Activated CD8-positive, alpha-beta T cell treated with anti-CD3 and anti-CD28 coated beads, Interleukin-2, amount 10 ng/mL, durations not matched to agents 7 days and 5 days (primary cell): ENCODE results near the gene ABHD14A. TPM values are rescaled to one million over a fixed set of nuclear protein-coding genes. Genes with fewer than 3 reads are reported as not detected.
A peak's percentile ranks its signal among the peaks of the same experiment; 100 is the strongest.

Source experiments
- ATAC-seq: fragments of 150-1000 bp; cut with Tn5 transposase; one replicate; pipeline ENCODE4 v1.10.0; 2021; ENCODE audit warnings: moderate library complexity
- CTCF ChIA-PET: fragments of 350-600 bp; sonication (Branson Sonifier 250); formaldehyde crosslinking; loops from one replicate; lab custom pipeline; 2021; ENCODE audit warnings: antibody characterized with exemption; lab: Charles Lee
- POLR2A ChIA-PET: fragments of 350-600 bp; sonication (Branson Sonifier 250); formaldehyde crosslinking; loops from one replicate; lab custom pipeline; 2021; ENCODE audit warnings: antibody characterized with exemption; lab: Charles Lee
- DNase-seq: peaks from one replicate; pipeline ENCODE4 v3.0.0-alpha.2; 2020
- H3K27ac Mint-ChIP-seq: one replicate; pipeline ENCODE4 v1.8.0; 2021; ENCODE audit warnings: mild to moderate bottlenecking, mixed read lengths
- H3K27me3 Mint-ChIP-seq: one replicate; pipeline ENCODE4 v1.8.0; 2021; ENCODE audit warnings: low read depth, mixed read lengths
- H3K36me3 Mint-ChIP-seq: one replicate; pipeline ENCODE4 v1.8.0; 2021; ENCODE audit warnings: low read depth, mixed read lengths
- H3K4me1 Mint-ChIP-seq: one replicate; pipeline ENCODE4 v1.8.0; 2021; ENCODE audit warnings: low read depth, mixed read lengths
- H3K4me3 Mint-ChIP-seq: one replicate; pipeline ENCODE4 v1.8.0; 2021; ENCODE audit warnings: mild to moderate bottlenecking, mixed read lengths
- H3K9me3 Mint-ChIP-seq: one replicate; pipeline ENCODE4 v1.8.0; 2022; ENCODE audit warnings: mixed read lengths; ENCODE audit not compliant: insufficient read depth
- total RNA-seq, 2 experiments: library from RNA; stranded (reverse); gene quantifications; one replicate each; pipeline ENCODE4 v1.2.3, GENCODE V29; 2021

ABHD14A gene
- total RNA-seq, 2 experiments from 2014 or later, result 10.5 to 11.7 TPM

- POLR2A ChIA-PET, result no interaction called here
- Mint-ChIP-seq H3K4me1 (peaks cover 11% of the 10 kb centered on the region), H3K4me3 (no peak overlapping the region), H3K36me3 (no peaks in the 10 kb centered on the region), H3K27me3 (peaks cover 28% of the 10 kb centered on the region), H3K9me3 (no peaks in the 10 kb centered on the region), H3K27ac (no peak overlapping the region)
- ATAC-seq (no peak), DNase-seq (no peak)
- CTCF ChIA-PET, result interaction anchor here (6.3 kb wide), 1 partner anchor 13 kb away, joined by 35 read pairs; the partner anchor contains the start of genes ABHD14A and ABHD14B
Observed at GRCh38 chr3:51961011-51961410, 13.9 kb upstream of the ABHD14A start.

- CTCF ChIA-PET, result interaction anchor here (1.2 to 6.3 kb wide), 3 partner anchors 12 to 20 kb away, joined by 4 to 35 read pairs (median 4); partner anchors contain the start of genes ABHD14A, ABHD14B and RRP9
Observed at GRCh38 chr3:51961602-51962569, 13.0 kb upstream of the ABHD14A start.

GRCh38 chr3:51962854-51963530 is 11.9 kb upstream of the ABHD14A start:
- POLR2A ChIA-PET, result no interaction called here
- ATAC-seq (no peak), DNase-seq (no peak)
- peaks cover 4% of the 10 kb centered on the region for H3K4me1 Mint-ChIP-seq
- no peak overlapping the region for H3K27ac Mint-ChIP-seq
- H3K36me3 Mint-ChIP-seq, result no peaks in the 10 kb centered on the region
- no peaks in the 10 kb centered on the region for H3K9me3 Mint-ChIP-seq
- CTCF ChIA-PET, result interaction anchor here (1.2 to 6.3 kb wide), 4 partner anchors 11 to 32 kb away, joined by 4 to 35 read pairs (median 4); partner anchors contain the start of genes ABHD14A, ABHD14B and RRP9
- H3K27me3 Mint-ChIP-seq, result peaks cover 18% of the 10 kb centered on the region
- H3K4me3 Mint-ChIP-seq, result no peak overlapping the region

More at GRCh38 chr3:51961602-51962569, 13.0 kb upstream of the ABHD14A start:
- Mint-ChIP-seq H3K4me3 (no peak overlapping the region), H3K36me3 (no peaks in the 10 kb centered on the region), H3K9me3 (no peaks in the 10 kb centered on the region), H3K27me3 (peaks cover 22% of the 10 kb centered on the region), H3K27ac (no peak overlapping the region), H3K4me1 (peaks cover 6% of the 10 kb centered on the region)
- DNase-seq (no peak), ATAC-seq (no peak)
- POLR2A ChIA-PET, result no interaction called here

GRCh38 chr3:51963951-51964451 is 10.9 kb upstream of the ABHD14A start:
- Mint-ChIP-seq H3K36me3 (no peaks in the 10 kb centered on the region), H3K4me1 (peaks cover 12% of the 10 kb centered on the region), H3K27me3 (peaks cover 12% of the 10 kb centered on the region), H3K9me3 (no peaks in the 10 kb centered on the region), H3K4me3 (no peak overlapping the region), H3K27ac (no peak overlapping the region)
- DNase-seq (no peak), ATAC-seq (no peak)
- CTCF ChIA-PET, result interaction anchor here (1.2 to 6.3 kb wide), 3 partner anchors 10 to 31 kb away, joined by 4 to 35 read pairs (median 5); partner anchors contain the start of genes ABHD14A, ABHD14B and RRP9
- POLR2A ChIA-PET, result no interaction called here

- DNase-seq, result no peak
- Mint-ChIP-seq H3K36me3 (no peaks in the 10 kb centered on the region), H3K4me1 (peaks cover 12% of the 10 kb centered on the region), H3K27ac (no peak overlapping the region), H3K4me3 (no peak overlapping the region), H3K27me3 (peaks cover 12% of the 10 kb centered on the region), H3K9me3 (no peaks in the 10 kb centered on the region)
- no peak for ATAC-seq
- CTCF ChIA-PET, result interaction anchor here (1.0 to 6.3 kb wide), 4 partner anchors 10 to 23 kb away, joined by 3 to 35 read pairs (median 4); partner anchors contain the start of genes ABHD14A, ABHD14B, ACY1 and RRP9
- POLR2A ChIA-PET, result no interaction called here
Observed at GRCh38 chr3:51964521-51964920, 10.3 kb upstream of the ABHD14A start.

- H3K4me3 Mint-ChIP-seq, result no peak overlapping the region
- CTCF ChIA-PET, result interaction anchor here (1.6 to 6.3 kb wide), 2 partner anchors 8 to 24 kb away, joined by 4 to 35 read pairs; partner anchors contain the start of genes ABHD14A, ABHD14B and RRP9
- no peak for DNase-seq
- peaks cover 12% of the 10 kb centered on the region for H3K4me1 Mint-ChIP-seq
- no peak overlapping the region for H3K27ac Mint-ChIP-seq
- no peaks in the 10 kb centered on the region for H3K36me3 Mint-ChIP-seq
- POLR2A ChIA-PET, result interaction anchor here (0.9 to 1.1 kb wide), 2 partner anchors 24 to 30 kb away, joined by 3 read pairs; partner anchors contain the start of genes PARP3 and RPL29
- ATAC-seq, result no peak
- H3K9me3 Mint-ChIP-seq, result no peaks in the 10 kb centered on the region
- H3K27me3 Mint-ChIP-seq, result peaks cover 12% of the 10 kb centered on the region
Observed at GRCh38 chr3:51966016-51966415, 8.8 kb upstream of the ABHD14A start.

- Mint-ChIP-seq H3K36me3 (no peaks in the 10 kb centered on the region), H3K9me3 (no peaks in the 10 kb centered on the region), H3K27ac (peak overlapping the region; percentile 16), H3K4me3 (peak overlapping the region; percentile 71), H3K27me3 (peaks cover 12% of the 10 kb centered on the region), H3K4me1 (peaks cover 15% of the 10 kb centered on the region)
- POLR2A ChIA-PET, result interaction anchor here (0.9 to 1.1 kb wide), 2 partner anchors 24 to 29 kb away, joined by 3 read pairs; partner anchors contain the start of genes PARP3 and RPL29
- DNase-seq (no peak), ATAC-seq (no peak)
- CTCF ChIA-PET, result interaction anchor here (6.3 kb wide), 1 partner anchor 8 kb away, joined by 35 read pairs; the partner anchor contains the start of genes ABHD14A and ABHD14B
Observed at GRCh38 chr3:51966486-51966885, 8.4 kb upstream of the ABHD14A start.

GRCh38 chr3:51966922-51967383 is 7.9 kb upstream of the ABHD14A start:
- POLR2A ChIA-PET, result interaction anchor here (0.9 to 1.1 kb wide), 2 partner anchors 25 to 29 kb away, joined by 3 read pairs; partner anchors contain the start of genes PARP3 and RPL29
- peak overlapping the region; percentile 71 for H3K4me3 Mint-ChIP-seq
- peaks cover 17% of the 10 kb centered on the region for H3K4me1 Mint-ChIP-seq

GRCh38 chr3:51967384-51968169 is 7.3 kb upstream of the ABHD14A start, which contains the start of gene PCBP4:
PCBP4 (minus strand) TSS chr3:51967454; CDS start chr3:51961240, 6,214 bp downstream.
- peaks cover 21% of the 10 kb centered on the region for H3K4me1 Mint-ChIP-seq
- CTCF ChIA-PET, result interaction anchor here (3.8 to 4.0 kb wide), 2 partner anchors 15 to 25 kb away, joined by 14 to 19 read pairs; partner anchors contain the start of genes ACY1, PARP3 and RRP9
- POLR2A ChIA-PET, result interaction anchor here (1.1 kb wide), 1 partner anchor 28 kb away, joined by 3 read pairs; the partner anchor contains the start of gene RPL29
- peak; percentile 62 for ATAC-seq
- no peaks in the 10 kb centered on the region for H3K36me3 Mint-ChIP-seq
- peak; percentile 45 for DNase-seq
- no peaks in the 10 kb centered on the region for H3K9me3 Mint-ChIP-seq
- H3K4me3 Mint-ChIP-seq, result peak within 1 kb of the TSS; percentile 75
- H3K27me3 Mint-ChIP-seq, result peaks cover 6% of the 10 kb centered on the region
- H3K27ac Mint-ChIP-seq, result peak within 1 kb of the TSS; percentile 64

More at GRCh38 chr3:51966922-51967383, 7.9 kb upstream of the ABHD14A start:
- CTCF ChIA-PET, result interaction anchor here (4.0 to 6.3 kb wide), 2 partner anchors 7 to 15 kb away, joined by 14 to 35 read pairs; partner anchors contain the start of genes ABHD14A, ABHD14B and ACY1
- H3K27me3 Mint-ChIP-seq, result peaks cover 8% of the 10 kb centered on the region
- H3K36me3 Mint-ChIP-seq, result no peaks in the 10 kb centered on the region
- DNase-seq (no peak), ATAC-seq (peak; percentile 72)
- peak overlapping the region; percentile 16 for H3K27ac Mint-ChIP-seq
- no peaks in the 10 kb centered on the region for H3K9me3 Mint-ChIP-seq
